HG03520 (cell line): ENCODE measurements around the gene ZNF184.

Experiments
- ATAC-seq: cut with Tn5 transposase; IDR thresholded peaks from one replicate; pipeline ENCODE4 v1.9.1; 2021; ENCODE audit warnings: mild to moderate bottlenecking, moderate library complexity; ENCODE audit not compliant: unreplicated experiment

The ZNF184 gene

GRCh38 chr6:27472617-27473400 is at the start of gene ZNF184:
Gene ZNF184 (minus strand): TSS chr6:27473105. CDS start chr6:27472294, 811 bp downstream.
- peak; percentile 74 for ATAC-seq

- ATAC-seq, result peak; percentile 50
Observed at GRCh38 chr6:27518881-27519795, 46.2 kb upstream of the ZNF184 start.

GRCh38 chr6:27517928-27518787 is 45.3 kb upstream of the ZNF184 start:
- ATAC-seq, result peak; percentile 39

GRCh38 chr6:27517238-27517637 is 44.3 kb upstream of the ZNF184 start:
- no peak for ATAC-seq

- ATAC-seq, result no peak
Observed at GRCh38 chr6:27514906-27515495, 42.1 kb upstream of the ZNF184 start.

GRCh38 chr6:27512525-27512924 is 39.6 kb upstream of the ZNF184 start:
- no peak for ATAC-seq

- no peak for ATAC-seq
Observed at GRCh38 chr6:27507041-27507956, 34.4 kb upstream of the ZNF184 start.

GRCh38 chr6:27505209-27506027 is 32.5 kb upstream of the ZNF184 start:
- ATAC-seq, result no peak

- ATAC-seq, result no peak
Observed at GRCh38 chr6:27503436-27504030, 30.6 kb upstream of the ZNF184 start.

GRCh38 chr6:27502508-27503435 is 29.9 kb upstream of the ZNF184 start:
- no peak for ATAC-seq

GRCh38 chr6:27501187-27501586 is 28.3 kb upstream of the ZNF184 start:
- ATAC-seq, result no peak

GRCh38 chr6:27500177-27500576 is 27.3 kb upstream of the ZNF184 start:
- no peak for ATAC-seq

- no peak for ATAC-seq
Observed at GRCh38 chr6:27495386-27496135, 22.7 kb upstream of the ZNF184 start.

GRCh38 chr6:27494987-27495385 is 22.1 kb upstream of the ZNF184 start:
- ATAC-seq, result no peak

- no peak for ATAC-seq
Observed at GRCh38 chr6:27494103-27494502, 21.2 kb upstream of the ZNF184 start.

GRCh38 chr6:27492631-27493190 is 19.8 kb upstream of the ZNF184 start:
- ATAC-seq, result no peak
